ENCODE data around the gene ALKBH1. TPM values are rescaled to one million over a fixed set of nuclear protein-coding genes. Genes with fewer than 3 reads are reported as not detected.

The ALKBH1 gene
- total RNA-seq, 1 donor from 2014 or later = 14.1 TPM

DNA sequence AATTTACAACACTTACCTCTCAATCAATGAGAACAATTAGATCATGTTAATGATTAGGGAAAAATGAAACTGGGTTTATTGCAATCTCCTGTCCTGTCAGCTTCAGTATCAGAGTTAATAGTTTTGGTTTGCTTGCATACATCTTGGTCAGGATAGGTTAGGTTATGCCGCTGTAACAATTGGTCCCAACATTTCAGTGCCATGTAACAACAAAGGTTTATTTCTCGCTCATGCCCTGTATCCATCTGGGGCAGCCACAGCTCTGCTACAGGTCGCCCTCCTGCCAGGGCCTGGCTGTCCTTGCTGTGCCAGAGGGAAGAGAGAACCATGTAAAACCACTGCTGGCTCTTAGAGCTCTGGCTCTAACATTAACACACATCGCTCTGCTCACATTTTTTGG is 60.9 kb downstream of the ALKBH1 start:
- no peaks in the 10 kb centered on the region for H3K27me3 ChIP-seq (ENCODE audit: low read depth)
- H3K9me3 ChIP-seq (replicated peaks) = no peaks in the 10 kb centered on the region
- TF ChIP-seq, protein P1, sequence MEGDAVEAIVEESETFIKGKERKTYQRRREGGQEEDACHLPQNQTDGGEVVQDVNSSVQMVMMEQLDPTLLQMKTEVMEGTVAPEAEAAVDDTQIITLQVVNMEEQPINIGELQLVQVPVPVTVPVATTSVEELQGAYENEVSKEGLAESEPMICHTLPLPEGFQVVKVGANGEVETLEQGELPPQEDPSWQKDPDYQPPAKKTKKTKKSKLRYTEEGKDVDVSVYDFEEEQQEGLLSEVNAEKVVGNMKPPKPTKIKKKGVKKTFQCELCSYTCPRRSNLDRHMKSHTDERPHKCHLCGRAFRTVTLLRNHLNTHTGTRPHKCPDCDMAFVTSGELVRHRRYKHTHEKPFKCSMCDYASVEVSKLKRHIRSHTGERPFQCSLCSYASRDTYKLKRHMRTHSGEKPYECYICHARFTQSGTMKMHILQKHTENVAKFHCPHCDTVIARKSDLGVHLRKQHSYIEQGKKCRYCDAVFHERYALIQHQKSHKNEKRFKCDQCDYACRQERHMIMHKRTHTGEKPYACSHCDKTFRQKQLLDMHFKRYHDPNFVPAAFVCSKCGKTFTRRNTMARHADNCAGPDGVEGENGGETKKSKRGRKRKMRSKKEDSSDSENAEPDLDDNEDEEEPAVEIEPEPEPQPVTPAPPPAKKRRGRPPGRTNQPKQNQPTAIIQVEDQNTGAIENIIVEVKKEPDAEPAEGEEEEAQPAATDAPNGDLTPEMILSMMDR (IDR thresholded peaks at IDR 0.05; ENCODE audit: borderline replicate concordance) = no peak
- peaks cover 7% of the 10 kb centered on the region for H3K4me1 ChIP-seq
- DNase-seq = no peak
- H3K36me3 ChIP-seq = no peaks in the 10 kb centered on the region
- intact Hi-C loops (cut with micrococcal nuclease) = no loop called here
- no peak overlapping the region for H3K27ac ChIP-seq (replicated peaks)
- no peak overlapping the region for H3K4me3 ChIP-seq

DNA sequence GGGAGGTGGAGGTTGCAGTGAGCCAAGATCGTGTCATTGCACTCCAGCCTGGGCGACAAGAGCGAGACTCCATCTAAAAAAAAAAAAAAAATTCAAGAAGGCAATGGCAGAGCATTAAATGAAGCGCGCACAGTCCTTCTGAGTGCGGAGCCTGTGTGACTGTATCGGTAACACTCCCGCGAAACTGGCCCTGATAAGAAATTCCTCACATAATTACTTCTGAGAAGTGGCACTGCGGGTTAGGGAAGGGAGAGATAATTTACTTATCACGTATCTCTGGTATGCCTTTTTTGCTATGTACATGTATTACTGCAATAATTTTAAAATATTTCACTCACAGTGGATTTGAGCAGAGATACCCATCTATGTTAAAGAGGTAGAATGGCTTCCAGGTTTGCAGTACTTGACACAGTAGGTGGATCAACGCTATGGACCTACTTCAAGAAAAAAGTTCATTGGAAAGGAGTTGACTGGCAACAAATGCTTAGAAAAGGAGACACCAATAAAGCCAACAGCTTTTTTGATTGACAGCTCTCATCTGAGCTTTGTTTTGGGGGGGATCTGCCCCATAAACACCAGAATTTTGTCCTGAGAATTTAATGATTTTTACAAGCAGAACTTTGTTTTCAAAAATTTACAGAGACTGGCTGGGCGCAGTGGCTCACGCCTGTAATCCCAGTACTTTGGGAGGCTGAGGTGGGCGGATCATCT is 62.1 kb downstream of the ALKBH1 start:
- DNase-seq = no peak
- Histone ChIP-seq H3K4me3 (no peak overlapping the region), H3K27ac (replicated peaks) (no peak overlapping the region), H3K4me1 (peaks cover 18% of the 10 kb centered on the region), H3K9me3 (replicated peaks) (no peaks in the 10 kb centered on the region), H3K27me3 (ENCODE audit: low read depth) (no peaks in the 10 kb centered on the region), H3K36me3 (no peaks in the 10 kb centered on the region)
- TF ChIP-seq, protein P1 (IDR thresholded peaks at IDR 0.05; ENCODE audit: borderline replicate concordance) = no peak
- intact Hi-C loops (cut with micrococcal nuclease) = no loop called here

DNA sequence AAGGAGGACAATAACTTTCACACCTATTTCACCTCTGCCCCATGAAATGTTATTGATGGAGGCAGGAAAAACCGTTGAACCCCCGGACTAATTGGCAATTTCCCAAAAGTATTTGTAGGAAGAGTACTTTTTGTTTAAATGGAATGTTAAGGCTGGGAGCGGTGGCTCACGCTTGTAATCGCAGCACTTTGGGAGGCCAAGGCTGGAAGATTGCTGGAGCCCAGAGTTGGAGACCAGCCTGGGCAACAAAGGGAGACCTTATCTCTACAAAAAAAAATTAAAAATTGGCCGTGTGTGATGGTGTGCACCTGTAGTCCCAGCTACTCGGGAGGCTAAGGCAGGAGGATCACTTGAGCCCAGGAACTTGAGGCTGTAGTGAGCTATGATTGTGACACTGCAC is 65.4 kb downstream of the ALKBH1 start:
- peaks cover 4% of the 10 kb centered on the region for H3K9me3 ChIP-seq (replicated peaks)
- H3K27ac ChIP-seq (replicated peaks) = peak overlapping the region; percentile 87
- H3K4me3 ChIP-seq = peak overlapping the region; percentile 67
- DNase-seq = no peak
- intact Hi-C loops (cut with micrococcal nuclease) = no loop called here
- TF ChIP-seq, protein P1 (IDR thresholded peaks at IDR 0.05; ENCODE audit: borderline replicate concordance) = no peak
- no peaks in the 10 kb centered on the region for H3K27me3 ChIP-seq (ENCODE audit: low read depth)
- H3K36me3 ChIP-seq = no peaks in the 10 kb centered on the region
- H3K4me1 ChIP-seq = peaks cover 18% of the 10 kb centered on the region

DNA sequence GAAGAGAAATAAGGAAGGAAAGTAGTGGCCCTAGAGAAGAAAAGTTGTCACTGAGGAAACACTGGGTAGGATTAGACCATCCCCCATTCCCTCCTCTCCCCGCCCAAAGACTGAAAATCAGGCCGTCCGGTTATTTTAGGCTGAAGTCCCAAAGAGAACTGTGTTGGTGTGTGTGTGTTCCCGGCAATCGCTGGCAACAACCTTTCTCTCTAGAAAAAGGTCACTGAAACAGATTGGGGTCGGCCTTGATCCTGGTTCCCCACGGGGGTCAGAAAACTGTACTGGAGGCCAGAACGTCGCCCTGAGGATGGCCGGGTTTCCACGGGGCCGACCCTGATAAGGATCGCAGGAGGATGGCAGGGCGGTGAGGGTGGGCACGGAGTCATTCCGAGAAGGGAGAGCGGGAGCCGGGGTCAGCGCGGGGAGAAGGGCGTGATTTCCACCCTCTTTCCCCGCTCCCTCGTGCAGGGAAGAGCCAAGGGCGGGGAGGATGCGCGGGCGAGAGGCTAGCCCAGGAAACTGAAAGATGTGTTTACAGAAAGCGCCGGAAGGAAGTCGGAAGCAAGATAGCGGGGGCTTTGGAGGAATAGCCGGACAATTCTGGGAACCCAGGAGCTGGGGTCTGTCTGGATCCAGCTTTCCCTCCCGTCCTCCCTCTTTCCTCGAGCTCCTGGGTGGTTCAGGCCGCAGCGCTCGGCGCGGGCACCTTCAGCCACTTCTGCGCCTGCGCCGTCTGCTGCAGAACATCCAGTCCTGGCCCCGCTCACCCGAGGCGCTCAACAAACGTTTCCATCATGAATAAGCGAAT is 66.1 kb downstream of the ALKBH1 start:
- Histone ChIP-seq H3K4me1 (peaks cover 18% of the 10 kb centered on the region), H3K27me3 (ENCODE audit: low read depth) (no peaks in the 10 kb centered on the region), H3K9me3 (replicated peaks) (peaks cover 4% of the 10 kb centered on the region), H3K27ac (replicated peaks) (peak overlapping the region; percentile 87), H3K4me3 (peak overlapping the region; percentile 67), H3K36me3 (no peaks in the 10 kb centered on the region)
- TF ChIP-seq, protein P1 (IDR thresholded peaks at IDR 0.05; ENCODE audit: borderline replicate concordance) = no peak
- peak; percentile 83 for DNase-seq
- intact Hi-C loops (cut with micrococcal nuclease) = no loop called here

DNA sequence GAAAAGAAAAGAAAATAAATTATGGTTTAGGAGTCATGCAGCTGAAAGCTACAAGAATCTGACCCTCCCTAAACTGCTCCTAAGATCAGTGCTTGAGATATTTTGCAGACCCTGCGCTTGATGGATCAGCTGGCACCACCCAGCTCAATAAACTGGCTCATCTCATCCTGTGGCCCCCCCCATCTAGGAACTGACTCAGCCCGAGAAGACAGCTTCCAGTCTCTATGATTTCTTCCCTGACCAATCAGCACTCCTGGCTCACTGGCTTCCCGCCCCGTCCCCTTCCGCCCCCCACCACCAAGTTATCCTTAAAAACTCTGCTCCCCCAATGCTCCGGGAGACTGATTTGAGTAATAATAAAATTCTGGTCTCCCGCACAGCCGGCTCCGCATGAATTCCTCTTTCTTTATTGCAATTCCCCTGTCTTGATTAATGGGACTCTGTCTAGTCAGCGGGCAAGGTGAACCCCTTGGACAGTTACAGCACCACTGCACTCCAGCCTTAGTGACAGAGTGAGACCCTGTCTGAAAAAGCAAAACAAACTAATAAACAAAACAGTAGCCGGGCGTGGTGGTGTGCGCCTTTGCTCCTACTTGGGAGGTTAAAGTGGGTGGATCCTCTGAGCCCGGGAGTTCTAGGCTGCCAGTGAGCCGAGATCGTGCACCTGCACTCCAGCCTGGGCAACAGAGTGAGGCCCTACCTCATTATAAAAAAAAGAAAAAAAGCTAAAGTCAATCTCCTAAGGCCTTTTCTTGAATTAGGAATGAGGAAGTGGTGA is 66.9 kb downstream of the ALKBH1 start:
- Histone ChIP-seq H3K4me3 (peak overlapping the region; percentile 67), H3K27ac (replicated peaks) (peak overlapping the region; percentile 87), H3K9me3 (replicated peaks) (peaks cover 4% of the 10 kb centered on the region), H3K27me3 (ENCODE audit: low read depth) (no peaks in the 10 kb centered on the region), H3K4me1 (peaks cover 18% of the 10 kb centered on the region), H3K36me3 (no peaks in the 10 kb centered on the region)
- intact Hi-C loops (cut with micrococcal nuclease) = no loop called here
- DNase-seq = no peak
- TF ChIP-seq, protein P1 (IDR thresholded peaks at IDR 0.05; ENCODE audit: borderline replicate concordance) = no peak
